Stimulated activated CD4-positive, alpha-beta T cell treated with anti-CD3 and anti-CD28 coated beads, Interleukin-4, amount 100 ng/mL, for 48 hours (primary cell): Measurements from ENCODE around the gene TSC22D1.

Experiments
- DNase-seq, 2 donors: peaks; one replicate each; pipeline ENCODE4 v3.0.0-alpha.2; 2020; ENCODE audit warnings: low read depth in 2 of 2

TSC22D1 gene

GRCh38 chr13:44382635-44383145 is 193.4 kb downstream of the TSC22D1 start:
- no peak for DNase-seq
